Thymus (tissue), 11 donors: Measurements from ENCODE around the gene ADORA2A. TPM values are rescaled to one million over a fixed set of nuclear protein-coding genes. Genes with fewer than 3 reads are reported as not detected.

Source experiments
- DNase-seq, 9 donors: peaks; one replicate each; pipeline ENCODE4 v3.0.0-alpha.2; 2013; ENCODE audit warnings: low spot score in 9 of 9, low read depth in 6 of 9, missing footprints in 1 of 9
- H3K27ac ChIP-seq, 2 donors: one replicate each; pipeline ENCODE4 v1.5.1; 2013; ENCODE audit warnings: control low read depth in 1 of 2, low read depth in 1 of 2, low read length in 1 of 2, mild to moderate bottlenecking in 1 of 2, moderate library complexity in 1 of 2
- H3K27me3 ChIP-seq, 2 donors: one replicate each; pipeline ENCODE4 v1.5.1; 2013; ENCODE audit warnings: low read length in 1 of 2; ENCODE audit not compliant: control insufficient read depth in 2 of 2, insufficient read depth in 1 of 2
- H3K36me3 ChIP-seq, 2 donors: one replicate each; pipeline ENCODE4 v1.5.1; 2013; ENCODE audit warnings: low read length in 1 of 2, mild to moderate bottlenecking in 1 of 2, moderate library complexity in 1 of 2; ENCODE audit not compliant: control insufficient read depth in 2 of 2, insufficient read depth in 2 of 2
- H3K4me1 ChIP-seq, 2 donors: one replicate each; pipeline ENCODE4 v1.5.1; 2013; ENCODE audit warnings: low read length in 2 of 2; ENCODE audit not compliant: control insufficient read depth in 2 of 2, insufficient read depth in 2 of 2
- H3K4me3 ChIP-seq, 2 donors: one replicate each; pipeline ENCODE4 v1.5.1; 2013; ENCODE audit warnings: low read length in 2 of 2, control low read depth in 1 of 2, mild to moderate bottlenecking in 1 of 2
- H3K9me3 ChIP-seq, 2 donors: one replicate each; pipeline ENCODE4 v1.5.1; 2013; ENCODE audit warnings: low read length in 1 of 2, mild to moderate bottlenecking in 1 of 2; ENCODE audit not compliant: control insufficient read depth in 2 of 2, insufficient read depth in 1 of 2
- WGBS: extraction: QIAGEN DNeasy Blood & Tissue Kit; methylation state at CpG from one replicate; pipeline ENCODE4 v1.1.7; 2013; 5-methylcytosine and 5-hydroxymethylcytosine counted together
- polyA plus RNA-seq: library from polyadenylated mRNA; stranded (reverse); fragments of 200-250 nt; gene quantifications from one replicate; pipeline ENCODE4 v1.2.3, GENCODE V29; 2013
- total RNA-seq: library from RNA; stranded (reverse); fragments of 120-200 nt; gene quantifications from one replicate; pipeline ENCODE4 v1.2.4, GENCODE V29; 2013
- donor health status: healthy.

ADORA2A gene
- total and polyA plus RNA-seq, 2 donors, result 21.8 to 77.4 TPM

GRCh38 chr22:24424901-24425775, 2.3 kb upstream of the ADORA2A start:
- peaks cover 38 to 77% of the 10 kb centered on the region in 2 donors for H3K4me1 ChIP-seq
- WGBS, result 95% methylated on average over 32 of the region's 32 CpGs
- peak overlapping the region; percentile 31 to 75 for H3K27ac ChIP-seq
- peak overlapping the region; percentile 75 to 87 for H3K4me3 ChIP-seq
- H3K27me3 ChIP-seq, result peaks cover 2 to 11% of the 10 kb centered on the region in 2 donors
- DNase-seq, result peak in 1 of 9 donors; percentile 23
- peaks cover 6 to 14% of the 10 kb centered on the region in 2 donors for H3K36me3 ChIP-seq
- peaks cover 0 to 4% of the 10 kb centered on the region in 2 donors for H3K9me3 ChIP-seq

GRCh38 chr22:24426436-24426835, 963 bp upstream of the ADORA2A start:
- peaks cover 49 to 86% of the 10 kb centered on the region in 2 donors for H3K4me1 ChIP-seq
- peak overlapping the region; percentile 75 to 87 for H3K4me3 ChIP-seq
- peaks cover 0 to 4% of the 10 kb centered on the region in 2 donors for H3K9me3 ChIP-seq
- peak in 1 of 9 donors; percentile 56 for DNase-seq
- peaks cover 2 to 11% of the 10 kb centered on the region in 2 donors for H3K27me3 ChIP-seq
- H3K27ac ChIP-seq, result peak overlapping the region; percentile 98 to 99
- WGBS, result 59% methylated on average over 4 of the region's 4 CpGs
- H3K36me3 ChIP-seq, result peaks cover 6 to 15% of the 10 kb centered on the region in 2 donors

GRCh38 chr22:24426851-24427499, 424 bp upstream of the ADORA2A start:
- Histone ChIP-seq H3K36me3 (peaks cover 6 to 15% of the 10 kb centered on the region in 2 donors), H3K27me3 (peaks cover 2 to 11% of the 10 kb centered on the region in 2 donors), H3K4me3 (peak overlapping the region; percentile 75 to 87), H3K4me1 (peaks cover 53 to 87% of the 10 kb centered on the region in 2 donors), H3K27ac (peak overlapping the region; percentile 98 to 99), H3K9me3 (peaks cover 0 to 4% of the 10 kb centered on the region in 2 donors)
- DNase-seq, result peak in 1 of 9 donors; percentile 72
- WGBS, result 50% methylated on average over 19 of the region's 19 CpGs

- Histone ChIP-seq H3K36me3 (peaks cover 14 to 21% of the 10 kb centered on the region in 2 donors), H3K27ac (peak overlapping the region; percentile 86 to 98), H3K4me3 (peak overlapping the region; percentile 75 to 87), H3K27me3 (peaks cover 0 to 11% of the 10 kb centered on the region in 2 donors), H3K4me1 (peaks cover 64 to 95% of the 10 kb centered on the region in 2 donors), H3K9me3 (peaks cover 0 to 4% of the 10 kb centered on the region in 2 donors)
- DNase-seq, result peak in 1 of 9 donors; percentile 39
- 52% methylated on average over 11 of the region's 11 CpGs for WGBS
These were observed 1.5 kb downstream of the ADORA2A start for GRCh38 chr22:24428751-24429410.

- WGBS, result 78% methylated on average over 22 of the region's 22 CpGs
- peak in 4 of 9 donors; percentile 71 to 90 (median 78) for DNase-seq
- Histone ChIP-seq H3K4me3 (peak overlapping the region; percentile 75 to 87), H3K27me3 (peaks cover 0 to 5% of the 10 kb centered on the region in 2 donors), H3K36me3 (peaks cover 20 to 26% of the 10 kb centered on the region in 2 donors), H3K4me1 (peaks cover 66 to 99% of the 10 kb centered on the region in 2 donors), H3K27ac (peak overlapping the region; percentile 86 to 98), H3K9me3 (peaks cover 0 to 4% of the 10 kb centered on the region in 2 donors)
These were observed 2.3 kb downstream of the ADORA2A start for GRCh38 chr22:24429411-24430365.

- WGBS, result 95% methylated on average over 14 of the region's 14 CpGs
- peak overlapping the region; percentile 86 to 98 for H3K27ac ChIP-seq
- H3K27me3 ChIP-seq, result peaks cover 0 to 2% of the 10 kb centered on the region in 2 donors
- peak overlapping the region; percentile 75 to 87 for H3K4me3 ChIP-seq
- H3K9me3 ChIP-seq, result peaks cover 0 to 4% of the 10 kb centered on the region in 2 donors
- DNase-seq, result no peak
- peaks cover 29 to 36% of the 10 kb centered on the region in 2 donors for H3K36me3 ChIP-seq
- H3K4me1 ChIP-seq, result peaks cover 67 to 99% of the 10 kb centered on the region in 2 donors
These were observed 3.3 kb downstream of the ADORA2A start for GRCh38 chr22:24430431-24431308.

GRCh38 chr22:24431309-24432034, 4.1 kb downstream of the ADORA2A start:
- 94% methylated on average over 9 of the region's 9 CpGs for WGBS
- Histone ChIP-seq H3K4me1 (peaks cover 68 to 99% of the 10 kb centered on the region in 2 donors), H3K27ac (peak overlapping the region; percentile 81 to 98), H3K36me3 (peaks cover 37 to 43% of the 10 kb centered on the region in 2 donors), H3K4me3 (peak overlapping the region; percentile 75 to 87), H3K27me3 (no peaks in the 10 kb centered on the region), H3K9me3 (peaks cover 0 to 4% of the 10 kb centered on the region in 2 donors)
- DNase-seq, result no peak
